ENCODE measurements around the gene MRPL21. TPM values are rescaled to one million over a fixed set of nuclear protein-coding genes. Genes with fewer than 3 reads are reported as not detected.

Gene MRPL21
- total RNA-seq, 1 experiment from 2014 or later: 59.6 TPM

DNA sequence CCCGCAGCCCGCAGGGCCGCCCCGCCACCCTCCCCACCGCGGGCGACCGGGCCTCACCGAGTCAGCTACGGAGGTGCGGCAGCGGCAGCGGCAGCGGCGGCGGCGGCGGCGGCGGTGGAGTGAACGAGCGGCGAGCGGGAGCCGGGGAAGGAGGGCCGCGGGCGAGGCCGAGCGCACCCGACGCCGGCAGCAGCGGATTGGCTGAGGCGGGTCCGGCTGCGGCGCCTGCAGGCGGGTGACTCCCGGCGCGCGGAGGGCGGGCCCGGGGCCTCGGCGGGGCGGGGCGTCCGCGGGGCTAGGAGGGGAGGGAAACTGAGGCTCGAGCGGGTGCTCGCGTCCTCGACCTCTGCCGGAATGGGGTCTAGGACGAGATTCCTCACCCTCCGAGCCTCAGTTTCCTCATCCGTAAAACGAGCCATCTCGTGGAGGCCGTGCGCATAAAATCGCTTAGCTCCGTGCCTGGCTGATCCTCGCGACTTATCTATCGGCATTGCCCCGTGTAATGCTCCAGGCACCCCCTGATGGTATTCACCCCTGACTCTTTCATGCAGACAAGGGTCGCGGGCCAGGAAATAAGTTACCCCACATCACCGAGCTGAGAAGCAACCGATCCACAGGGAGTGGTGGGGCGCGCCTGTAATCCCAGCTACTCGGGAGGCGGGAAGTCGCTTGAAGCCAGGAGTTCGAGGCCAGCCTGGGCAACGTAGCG, 61.8 kb downstream of the MRPL21 start, which contains the start of gene CPT1A:
CPT1A (minus strand) TSS at position 199 of the 709 bp plus-strand sequence. CDS start 26,442 bp downstream, outside the sequence.
- DNase-seq (ENCODE audit: low read depth): peak; percentile 74

Other genes with a start within 250 kb of the MRPL21 start
- gene GAL, start 219.3 kb downstream of the MRPL21 start, total RNA-seq (2014; rRNA removed; shearing (Covaris generic)): not detected in 2 replicates
- gene TESMIN, start 152.3 kb downstream of the MRPL21 start, total RNA-seq (2014; rRNA removed; shearing (Covaris generic)): 5.5 and 12.8 TPM in 2 replicates
- 15.0 and 24.1 TPM in 2 replicates for gene CPT1A, start 61.9 kb downstream of the MRPL21 start, total RNA-seq (2014; rRNA removed; shearing (Covaris generic))
- gene IGHMBP2, start 59 bp upstream of the MRPL21 start, total RNA-seq (2014; rRNA removed; shearing (Covaris generic)): 3.3 and 9.4 TPM in 2 replicates
- gene MRGPRD, start 77.2 kb upstream of the MRPL21 start, total RNA-seq (2014; rRNA removed; shearing (Covaris generic)): not detected in 2 replicates
- gene MRGPRF, start 109.4 kb upstream of the MRPL21 start, total RNA-seq (2014; rRNA removed; shearing (Covaris generic)): 0.25 TPM in 1 of 2 replicates, not detected in the other
- 3.0 and 4.0 TPM in 2 replicates for gene TPCN2, start 145.1 kb upstream of the MRPL21 start, total RNA-seq (2014; rRNA removed; shearing (Covaris generic))